Mucosa of descending colon (tissue), 3 donors: ENCODE results near the gene THRAP3. TPM values are rescaled to one million over a fixed set of nuclear protein-coding genes. Genes with fewer than 3 reads are reported as not detected.

Experiments used
- ATAC-seq: fragments of 200-7000 bp; cut with Tn5 transposase; one replicate; pipeline ENCODE4 v1.9.1; 2020; ENCODE audit warnings: mild to moderate bottlenecking, moderate library complexity
- DNase-seq, 3 donors: peaks; one replicate each; pipeline ENCODE4 v3.0.0-alpha.2; 2020
- H3K36me3 ChIP-seq: fragments of 200-600 bp; one replicate; pipeline ENCODE4 v1.8.0; 2021; ENCODE audit warnings: low read depth, mild to moderate bottlenecking
- H3K4me1 ChIP-seq: fragments of 200-600 bp; one replicate; pipeline ENCODE4 v1.8.0; 2021; ENCODE audit warnings: low read depth, mild to moderate bottlenecking
- H3K4me3 ChIP-seq: fragments of 200-600 bp; one replicate; pipeline ENCODE4 v1.8.0; 2021; ENCODE audit warnings: mild to moderate bottlenecking
- H3K9me3 ChIP-seq: fragments of 200-600 bp; one replicate; pipeline ENCODE4 v1.8.0; 2021; ENCODE audit warnings: mild to moderate bottlenecking
- intact Hi-C, 2 donors: fragments of 100-400 bp; cut with DNase I in 1 of 2; cut with micrococcal nuclease in 1 of 2; formaldehyde crosslinking; loops; one replicate each; pipeline versions ENCODE4 v1.11.0 to v1.11.1; 2022; cut with DNase I, micrococcal nuclease
- total RNA-seq, 3 donors: library from RNA; stranded (reverse); fragmentation: NEBNext Ultra II Directional in 2 of 3; extraction: Animal tissue kit (Norgen Biotek cat#: 25700) in 2 of 3; gene quantifications; one replicate each; pipeline versions ENCODE4 v1.2.1 to v1.2.4, GENCODE V29; 2021 to 2023
- TF ChIP-seq, protein P1 (sequence below): fragments of 200-600 bp; IDR thresholded peaks from one replicate; pipeline ENCODE4 v1.8.0; 2022; ENCODE audit warnings: antibody characterized with exemption, mild to moderate bottlenecking
- donor health status: DM: no; HTN: no; CAD: no; lungs with moderate emphysema.
- donor health status: DM: no; HTN: no; CAD: no.
- donor health status: DM: no; HTN: yes; CAD: no.

Gene THRAP3
- total RNA-seq, 3 donors from 2014 or later: 83.0 to 103 (median 85.1) TPM

DNA sequence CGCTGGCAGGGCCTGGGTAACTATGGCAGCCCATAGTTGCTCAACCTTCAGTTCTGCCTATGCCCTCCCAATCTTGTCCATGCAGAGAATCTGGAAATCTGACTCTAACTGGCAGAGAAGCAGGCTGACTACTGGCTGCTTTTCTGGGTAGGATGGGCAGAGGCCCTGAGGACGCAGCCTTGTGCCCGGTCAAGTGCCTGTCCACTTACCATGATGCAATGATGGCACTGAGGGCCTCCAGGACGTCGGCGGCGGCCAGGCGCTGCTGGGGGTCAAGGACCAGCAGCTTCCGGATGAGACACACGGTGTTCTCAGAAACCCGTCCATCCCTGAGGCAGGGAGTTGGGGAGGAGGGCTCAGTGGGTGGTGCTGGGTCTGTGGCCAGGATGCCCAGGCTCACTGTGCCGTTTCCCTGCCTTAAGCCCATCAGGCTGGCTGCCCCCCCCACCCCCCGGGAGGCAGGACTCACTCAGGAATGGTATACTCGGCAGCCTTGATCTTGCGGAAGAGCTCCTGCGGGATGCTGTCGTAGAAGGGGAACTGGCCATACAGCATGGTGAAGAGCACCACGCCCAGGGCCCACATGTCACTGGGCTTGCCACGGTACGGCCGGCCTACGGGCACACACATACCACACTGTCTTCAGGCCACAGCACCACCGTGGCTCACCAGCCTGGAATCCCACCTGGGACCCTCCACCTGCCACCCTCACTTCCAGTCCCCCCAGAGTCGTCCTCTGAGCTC lies 119.6 kb downstream of the THRAP3 start:
- DNase-seq (no peak), ATAC-seq (no peak)
- H3K9me3 ChIP-seq: no peaks in the 10 kb centered on the region
- H3K36me3 ChIP-seq: peaks cover 3% of the 10 kb centered on the region
- H3K4me3 ChIP-seq: no peak overlapping the region
- H3K4me1 ChIP-seq: no peaks in the 10 kb centered on the region
- TF ChIP-seq, protein P1, sequence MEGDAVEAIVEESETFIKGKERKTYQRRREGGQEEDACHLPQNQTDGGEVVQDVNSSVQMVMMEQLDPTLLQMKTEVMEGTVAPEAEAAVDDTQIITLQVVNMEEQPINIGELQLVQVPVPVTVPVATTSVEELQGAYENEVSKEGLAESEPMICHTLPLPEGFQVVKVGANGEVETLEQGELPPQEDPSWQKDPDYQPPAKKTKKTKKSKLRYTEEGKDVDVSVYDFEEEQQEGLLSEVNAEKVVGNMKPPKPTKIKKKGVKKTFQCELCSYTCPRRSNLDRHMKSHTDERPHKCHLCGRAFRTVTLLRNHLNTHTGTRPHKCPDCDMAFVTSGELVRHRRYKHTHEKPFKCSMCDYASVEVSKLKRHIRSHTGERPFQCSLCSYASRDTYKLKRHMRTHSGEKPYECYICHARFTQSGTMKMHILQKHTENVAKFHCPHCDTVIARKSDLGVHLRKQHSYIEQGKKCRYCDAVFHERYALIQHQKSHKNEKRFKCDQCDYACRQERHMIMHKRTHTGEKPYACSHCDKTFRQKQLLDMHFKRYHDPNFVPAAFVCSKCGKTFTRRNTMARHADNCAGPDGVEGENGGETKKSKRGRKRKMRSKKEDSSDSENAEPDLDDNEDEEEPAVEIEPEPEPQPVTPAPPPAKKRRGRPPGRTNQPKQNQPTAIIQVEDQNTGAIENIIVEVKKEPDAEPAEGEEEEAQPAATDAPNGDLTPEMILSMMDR: no peak
- intact Hi-C loops: loop anchor here (5.0 kb wide), 1 partner anchor 78 kb away; no protein-coding TSS in a partner anchor

DNA sequence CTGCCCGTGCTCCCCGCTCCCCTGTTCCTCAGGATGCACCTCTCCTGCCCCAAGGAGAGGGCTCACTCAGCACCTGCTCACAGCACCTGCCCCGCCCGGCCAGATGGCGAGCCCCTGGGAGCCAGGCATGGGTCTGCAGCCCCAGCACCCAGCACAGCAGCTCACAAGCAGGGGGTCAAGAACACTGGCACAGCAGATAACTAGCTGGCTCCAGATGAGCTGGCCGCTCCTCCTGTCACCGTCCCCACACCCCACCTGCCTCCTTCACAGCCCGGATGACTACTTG lies 120.1 kb downstream of the THRAP3 start:
- ATAC-seq (no peak), DNase-seq (no peak)
- no peaks in the 10 kb centered on the region for H3K9me3 ChIP-seq
- H3K4me3 ChIP-seq: no peak overlapping the region
- H3K36me3 ChIP-seq: peaks cover 3% of the 10 kb centered on the region
- TF ChIP-seq, protein P1: no peak
- H3K4me1 ChIP-seq: no peaks in the 10 kb centered on the region
- intact Hi-C loops: loop anchor here (5.0 kb wide), 1 partner anchor 78 kb away; no protein-coding TSS in a partner anchor

DNA sequence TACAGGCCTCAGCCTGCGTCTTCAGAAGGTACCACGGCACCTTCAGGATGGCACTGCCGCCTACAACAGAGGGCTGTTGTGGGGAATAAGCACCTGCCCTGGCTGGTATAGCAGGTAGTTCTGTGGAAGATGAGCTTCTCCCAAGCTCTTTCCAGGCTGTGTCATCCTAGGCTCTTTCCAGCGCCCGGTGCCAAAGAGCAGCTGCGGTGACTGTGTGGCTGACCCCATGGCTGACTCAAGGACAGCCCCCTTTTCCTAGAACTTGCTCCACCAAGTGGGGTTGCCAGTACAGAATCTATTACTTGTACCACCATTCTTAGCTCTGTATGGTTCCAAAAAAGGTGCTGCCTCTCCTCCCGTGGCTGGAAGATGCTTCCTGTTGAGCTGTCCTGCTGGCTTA lies 121.1 kb downstream of the THRAP3 start:
- no peaks in the 10 kb centered on the region for H3K9me3 ChIP-seq
- no peak for ATAC-seq
- H3K36me3 ChIP-seq: peaks cover 3% of the 10 kb centered on the region
- TF ChIP-seq, protein P1: no peak
- H3K4me1 ChIP-seq: no peaks in the 10 kb centered on the region
- no peak overlapping the region for H3K4me3 ChIP-seq
- DNase-seq: no peak
- intact Hi-C loops: no loop called here

DNA sequence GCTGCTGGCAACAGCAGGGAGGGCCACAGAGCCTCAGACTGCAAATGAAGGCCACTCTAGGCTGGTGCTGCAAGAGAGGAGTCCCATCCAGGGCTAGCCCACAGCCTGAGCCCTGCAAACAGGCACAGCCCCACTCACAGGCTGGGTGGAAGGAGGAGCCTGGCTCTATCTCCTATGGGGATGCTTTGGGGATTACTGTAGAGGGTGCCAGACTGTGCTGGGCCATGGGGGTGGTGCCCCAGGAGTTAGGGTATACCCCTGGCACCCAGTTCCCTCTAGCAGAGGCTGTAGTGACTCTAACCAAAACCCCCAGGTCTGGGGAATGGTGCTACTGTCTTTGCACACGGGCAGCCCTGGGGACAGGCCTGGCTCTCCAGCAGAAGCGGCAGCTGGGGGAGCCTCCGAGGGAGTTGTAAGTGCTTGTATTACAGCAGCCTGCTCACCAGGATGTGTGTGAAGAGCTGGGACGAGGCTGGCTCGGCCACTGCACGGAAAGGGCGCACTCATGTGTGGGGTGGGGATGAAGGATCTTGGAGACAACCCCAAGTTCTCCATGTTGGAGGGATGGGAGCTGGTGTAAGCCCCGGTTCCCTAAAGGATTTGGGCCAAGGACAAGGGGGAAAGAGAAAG lies 122.6 kb downstream of the THRAP3 start:
- Histone ChIP-seq H3K4me1 (no peaks in the 10 kb centered on the region), H3K4me3 (no peak overlapping the region), H3K36me3 (no peaks in the 10 kb centered on the region), H3K9me3 (no peaks in the 10 kb centered on the region)
- TF ChIP-seq, protein P1: no peak
- ATAC-seq (no peak), DNase-seq (no peak)
- intact Hi-C loops: no loop called here

DNA sequence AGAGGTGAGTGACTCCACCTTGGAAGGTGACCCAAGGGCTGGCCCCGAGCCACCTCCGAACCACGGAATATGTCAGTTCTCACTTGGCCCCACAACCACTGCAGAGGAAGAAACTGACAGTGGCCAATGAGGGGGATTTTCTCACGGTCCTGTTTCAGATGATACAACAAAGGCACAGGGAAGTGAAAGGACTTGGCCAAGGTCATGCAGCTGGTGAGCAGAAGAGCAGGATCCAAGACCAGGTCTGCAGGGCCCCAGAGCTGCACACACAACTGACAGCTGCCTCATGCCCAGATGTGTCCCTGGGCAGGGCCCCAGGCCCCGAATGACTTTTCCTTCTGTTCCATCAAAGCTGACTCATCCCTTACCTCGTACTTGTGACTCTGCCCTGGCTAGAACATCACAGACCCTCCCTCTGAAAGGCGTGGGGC lies 125.0 kb downstream of the THRAP3 start:
- peak; percentile 47 for ATAC-seq
- intact Hi-C loops: no loop called here

More for the DNA sequence above, 125.0 kb downstream of the THRAP3 start:
- TF ChIP-seq, protein P1: no peak
- Histone ChIP-seq H3K36me3 (no peaks in the 10 kb centered on the region), H3K4me1 (no peaks in the 10 kb centered on the region), H3K9me3 (no peaks in the 10 kb centered on the region), H3K4me3 (no peak overlapping the region)
- no peak for DNase-seq
